ENCODE results near the gene AP1S2. TPM values are rescaled to one million over a fixed set of nuclear protein-coding genes. Genes with fewer than 3 reads are reported as not detected.

The AP1S2 gene
- total and polyA plus RNA-seq, 2 of the 13 experiments (the other 11 are each of a cell fraction or from before 2014, with no cell fraction given), result 10.1 to 18.8 TPM

GRCh38 chrX:15808254-15808653 lies 46.4 kb downstream of the AP1S2 start:
- ATAC-seq (no peak), DNase-seq (ENCODE audit: low spot score) (no peak), FAIRE-seq (no peak)
- H3K4me2 ChIP-seq (ENCODE audit: low read depth, low read length), result no peak overlapping the region
- no peaks in the 10 kb centered on the region for H3K27me3 ChIP-seq (ENCODE audit: control insufficient read depth in 1 of 2, insufficient read depth in 2 of 2, low read length in 2 of 2)
- H2AFZ ChIP-seq (ENCODE audit: low read length), result no peak overlapping the region
- H3K9me3 ChIP-seq (ENCODE audit: low read length), result no peaks in the 10 kb centered on the region
- POLR2A ChIA-PET, result no interaction called here
- no peaks in the 10 kb centered on the region for H4K20me1 ChIP-seq (ENCODE audit: insufficient read depth, low read length)
- no peak overlapping the region for H3K27ac ChIP-seq (ENCODE audit: extremely low read length, insufficient read depth, low read length)
- in situ Hi-C loops (cut with HindIII; ENCODE audit: extremely low pct_ligation_motif_present, low pct_unique_long_range_greater_than_20kb), result no loop called here
- CTCF ChIA-PET (ENCODE audit: low intra/inter-chr PET ratio, low total read pairs), result no interaction called here
- intact Hi-C loops (cut with micrococcal nuclease; ENCODE audit: unreplicated experiment), result no loop called here
- no peak for TF ChIP-seq ZGPAT (CRISPR knock-in tag; IDR thresholded peaks at IDR 0.05)
- TF ChIP-seq ZBTB46 (CRISPR knock-in tag; IDR thresholded peaks at IDR 0.05; ENCODE audit: borderline replicate concordance), result no peak
- no peak for TF ChIP-seq ZNF468 (CRISPR knock-in tag; IDR thresholded peaks at IDR 0.05)
- TF ChIP-seq ZFY (CRISPR knock-in tag; IDR thresholded peaks at IDR 0.05), result no peak
- no peak for TF ChIP-seq POLR2AphosphoS5 (IDR thresholded peaks at IDR 0.05; ENCODE audit: low read depth, low read length)
- no peak for TF ChIP-seq ZNF10 (CRISPR knock-in tag; IDR thresholded peaks at IDR 0.05; ENCODE audit: borderline replicate concordance, low read depth)
- no peak for TF ChIP-seq ZFP1 (CRISPR knock-in tag; IDR thresholded peaks at IDR 0.05)
- no peak for TF ChIP-seq ZBTB1 (CRISPR knock-in tag; IDR thresholded peaks at IDR 0.05; ENCODE audit: borderline replicate concordance)
- TF ChIP-seq ZNF691 (CRISPR knock-in tag; IDR thresholded peaks at IDR 0.05; ENCODE audit: borderline replicate concordance, low read depth), result no peak
- TF ChIP-seq YEATS2 (CRISPR knock-in tag; IDR thresholded peaks at IDR 0.05; ENCODE audit: borderline replicate concordance), result no peak
- no peak for TF ChIP-seq HOXA3 (CRISPR knock-in tag; IDR thresholded peaks at IDR 0.05)
- TF ChIP-seq NFKB2 (CRISPR knock-in tag; IDR thresholded peaks at IDR 0.05; ENCODE audit: borderline replicate concordance), result no peak
- TF ChIP-seq KMT2A (CRISPR knock-in tag; IDR thresholded peaks at IDR 0.05), result no peak
- TF ChIP-seq ZNF383 (CRISPR knock-in tag; IDR thresholded peaks at IDR 0.05; ENCODE audit: borderline replicate concordance), result no peak
- TF ChIP-seq PREB (CRISPR knock-in tag; IDR thresholded peaks at IDR 0.05), result no peak
- TF ChIP-seq ZMAT5 (CRISPR knock-in tag; IDR thresholded peaks at IDR 0.05; ENCODE audit: borderline replicate concordance, low read depth), result no peak
- no peak for TF ChIP-seq ZNF816 (CRISPR knock-in tag; IDR thresholded peaks at IDR 0.05; ENCODE audit: borderline replicate concordance)
- no peak for TF ChIP-seq ZNF333 (CRISPR knock-in tag; IDR thresholded peaks at IDR 0.05; ENCODE audit: borderline replicate concordance)
- no peak for TF ChIP-seq ZNF44 (CRISPR knock-in tag; IDR thresholded peaks at IDR 0.05)
- no peak overlapping the region for H3K9ac ChIP-seq (ENCODE audit: insufficient read depth, low read depth, low read length)
- no peak overlapping the region for H3K4me3 ChIP-seq (replicated peaks in 1 of 3; ENCODE audit: insufficient read depth in 1 of 3, low read depth in 2 of 3, low read length in 3 of 3)
- H3K4me1 ChIP-seq (ENCODE audit: insufficient read depth, low read length), result no peaks in the 10 kb centered on the region
- 98% methylated on average over 4 of the region's 4 CpGs for WGBS (ENCODE audit: low lambda C conversion rate)
- no peaks in the 10 kb centered on the region for H3K79me2 ChIP-seq (ENCODE audit: insufficient read depth, low read length)
- peaks cover 0 to 14% of the 10 kb centered on the region in 2 experiments; a peak in 1 of 5 replicates for H3K36me3 ChIP-seq (replicated peaks in 1 of 2; ENCODE audit: control insufficient read depth in 1 of 2, insufficient read depth in 2 of 2, low read length in 2 of 2)
- no TSS peak for BruUV-seq (replicated peaks)

Measured in HepG2 (cell line).